ENCODE measurements around the gene FAM117B.
"Not testable (repeated sequence)": the region's sequence is repeated elsewhere in the genome, so short reads cannot be mapped to it uniquely, and the experiment has no call there.

Gene FAM117B

GRCh38 chr2:202763916-202764315, 129.1 kb downstream of the FAM117B start:
- DNase-seq, result no peak

DNA sequence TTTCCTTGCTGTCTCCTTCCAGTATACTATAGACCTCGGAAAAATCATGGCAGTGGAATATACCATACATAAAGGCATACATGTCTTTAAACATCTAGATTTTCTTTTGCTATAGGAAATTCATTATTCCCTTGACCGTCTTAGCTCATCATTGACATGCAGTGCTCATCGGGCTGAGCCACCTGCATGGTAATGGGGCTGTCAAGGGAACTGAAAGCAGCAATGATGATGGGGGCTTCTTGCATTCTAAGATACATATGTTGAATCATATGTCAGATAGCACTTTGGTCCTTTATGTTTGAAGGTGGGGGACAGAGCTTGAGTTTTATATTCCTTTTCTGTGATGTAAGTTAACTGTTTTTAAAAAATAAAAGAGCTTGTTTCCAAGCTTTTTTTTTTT, 130.2 kb downstream of the FAM117B start:
- no peak for DNase-seq

DNA sequence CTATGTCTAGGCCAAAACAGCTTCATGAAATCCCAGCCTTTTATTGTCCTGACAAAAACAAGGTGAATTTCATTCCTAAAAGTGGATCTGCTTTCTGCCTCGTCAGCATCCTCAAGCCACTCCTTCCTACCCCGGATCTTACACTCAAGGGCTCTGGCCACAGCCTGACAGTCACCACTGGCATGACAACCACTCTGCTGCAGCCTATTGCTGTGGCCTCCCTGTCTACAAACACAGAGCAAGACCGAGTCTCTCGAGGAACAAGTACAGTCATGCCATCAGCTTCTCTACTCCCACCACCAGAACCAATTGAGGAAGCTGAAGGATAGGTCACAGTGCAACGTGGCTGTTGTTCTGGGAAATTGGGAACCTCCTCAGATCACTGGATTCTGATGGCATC, 130.7 kb downstream of the FAM117B start:
- no peak for DNase-seq

GRCh38 chr2:202768273-202768672, 133.5 kb downstream of the FAM117B start:
- DNase-seq, result no peak

DNA sequence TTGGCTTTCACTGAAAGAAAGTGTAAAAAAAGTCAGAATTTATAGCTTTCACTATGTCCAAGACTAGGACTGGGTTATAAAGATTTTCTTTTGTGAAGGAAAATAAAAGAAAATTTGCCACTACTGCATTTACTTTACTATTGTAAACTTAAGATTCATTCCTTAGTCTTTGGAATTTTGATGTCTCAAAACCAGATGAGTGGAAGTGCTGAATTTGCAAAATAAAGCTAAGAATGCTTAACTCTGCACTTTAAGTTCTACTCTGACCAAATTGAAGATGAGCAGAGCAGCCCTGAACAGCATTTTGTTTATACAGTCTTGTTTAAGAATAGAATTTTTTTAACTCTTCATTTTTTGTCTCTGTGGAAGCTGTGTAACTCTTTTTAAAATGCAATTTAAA, 134.4 kb downstream of the FAM117B start:
- DNase-seq, result no peak

- no peak for DNase-seq
Measured at GRCh38 chr2:202771336-202771735, 136.6 kb downstream of the FAM117B start.

- DNase-seq, result no peak
Measured at GRCh38 chr2:202771741-202772460, 137.1 kb downstream of the FAM117B start.

GRCh38 chr2:202773301-202773973, 138.7 kb downstream of the FAM117B start:
- no peak for DNase-seq

DNA sequence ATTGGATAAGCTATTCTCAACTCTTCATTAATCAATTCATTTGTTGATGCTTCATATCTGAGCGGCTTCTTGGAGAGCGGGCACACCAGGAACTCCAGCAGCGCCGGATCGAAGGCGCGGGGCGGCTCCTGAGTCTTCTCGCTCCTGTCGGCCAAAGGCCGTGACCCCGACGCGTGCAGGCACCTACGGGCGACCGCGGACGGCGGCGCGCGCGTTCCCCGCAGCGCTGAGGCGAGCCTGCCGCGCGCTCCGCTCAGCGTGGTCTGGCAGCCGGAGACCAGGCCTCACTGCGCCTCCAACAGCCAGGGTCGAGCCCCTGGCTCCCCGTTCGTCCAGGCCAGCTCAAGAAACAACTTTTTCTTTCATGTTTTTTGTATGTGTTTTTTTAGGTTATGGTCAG, 139.3 kb downstream of the FAM117B start:
- no peak for DNase-seq

GRCh38 chr2:202778217-202778616, 143.4 kb downstream of the FAM117B start:
- DNase-seq, result no peak

DNA sequence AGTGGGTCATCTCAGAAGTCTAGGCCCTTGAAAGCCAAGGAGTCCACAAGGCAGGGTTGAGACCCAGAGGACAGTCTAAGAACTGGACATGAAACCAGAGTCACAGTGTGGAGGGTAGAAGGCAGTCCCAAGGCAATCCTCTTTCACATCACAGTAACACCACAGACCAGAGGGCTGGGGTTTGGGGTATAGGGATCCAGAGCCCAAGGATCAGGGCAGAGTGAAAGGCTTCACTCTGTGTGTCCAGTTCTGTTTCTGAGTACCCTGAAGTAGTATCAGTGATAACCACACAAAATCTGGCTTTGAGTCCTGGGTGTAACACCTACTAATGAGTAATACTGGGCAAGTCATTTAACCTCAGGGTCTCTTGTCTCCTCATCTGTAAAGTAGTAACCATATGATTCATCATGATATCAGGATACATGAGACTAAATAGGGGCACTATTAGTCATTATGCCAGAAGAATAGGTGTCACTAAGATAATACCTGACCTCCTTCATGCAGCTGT, 145.8 kb downstream of the FAM117B start:
- DNase-seq, result peak in 1 of 2 experiments; percentile 46

- DNase-seq, result no peak
Measured at GRCh38 chr2:202782940-202783558, 148.3 kb downstream of the FAM117B start.

DNA sequence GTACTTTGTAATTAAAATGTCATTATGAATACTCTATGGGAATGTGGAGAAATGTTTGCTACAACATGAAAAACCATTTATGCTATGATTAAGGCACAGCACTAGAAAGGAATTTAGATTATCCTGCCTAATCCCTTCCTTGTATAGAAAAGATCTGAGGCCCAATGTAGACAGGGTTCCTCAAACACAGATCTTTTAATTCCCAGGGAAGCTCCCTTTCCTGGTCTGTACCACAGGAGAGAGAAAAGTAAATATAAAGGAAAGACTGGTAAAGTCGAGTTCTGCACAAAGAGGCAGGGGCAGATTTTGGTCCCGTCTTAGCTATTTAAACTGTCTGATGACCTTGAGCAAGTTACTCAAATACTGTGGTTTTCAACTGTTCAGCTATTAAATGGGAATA, 152.1 kb downstream of the FAM117B start:
- no peak for DNase-seq

DNA sequence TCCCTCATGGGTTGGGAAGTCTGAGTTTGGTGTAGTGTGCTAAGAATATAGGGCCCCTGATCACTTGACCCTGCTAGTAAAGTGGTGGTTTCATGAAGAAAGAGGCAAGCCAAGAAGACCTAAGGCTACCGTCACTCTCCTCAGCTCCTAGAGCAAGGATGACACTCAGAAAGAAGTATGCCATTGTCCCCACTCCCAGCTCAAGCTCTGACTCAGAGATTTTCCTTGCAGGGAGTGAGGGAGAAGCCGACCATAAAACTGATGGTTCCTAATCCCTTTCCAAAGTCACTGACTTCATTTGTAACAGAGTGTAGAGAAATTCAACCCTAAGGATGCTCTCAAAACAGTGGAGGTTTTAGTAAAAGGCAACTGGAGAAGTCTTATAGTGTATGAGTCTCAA, 155.9 kb downstream of the FAM117B start:
- DNase-seq, result no peak

GRCh38 chr2:202797944-202798343, 163.2 kb downstream of the FAM117B start:
- no peak for DNase-seq

- not testable (repeated sequence) for DNase-seq
Measured at GRCh38 chr2:202805911-202806310, 171.1 kb downstream of the FAM117B start.

GRCh38 chr2:202807431-202808138, 172.8 kb downstream of the FAM117B start:
- not testable (repeated sequence) for DNase-seq

DNA sequence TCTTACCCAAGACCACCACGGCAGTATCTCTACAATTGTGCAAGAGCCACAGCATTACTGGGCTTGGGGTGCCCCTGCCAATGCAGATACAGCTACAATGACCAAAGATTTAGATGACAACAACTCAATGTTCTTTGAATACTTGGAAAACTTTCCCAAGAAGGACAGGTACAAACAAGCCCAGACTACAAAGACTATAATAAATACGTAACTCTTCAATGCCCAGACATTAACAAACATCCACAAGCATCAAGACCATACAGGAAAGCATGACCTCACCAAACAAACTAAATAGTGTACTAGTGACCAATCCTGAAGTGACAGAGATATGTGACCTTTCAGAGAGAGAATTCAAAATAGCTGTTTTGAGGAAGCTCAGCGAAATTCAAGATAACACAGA, 174.0 kb downstream of the FAM117B start:
- no peak for DNase-seq

DNA sequence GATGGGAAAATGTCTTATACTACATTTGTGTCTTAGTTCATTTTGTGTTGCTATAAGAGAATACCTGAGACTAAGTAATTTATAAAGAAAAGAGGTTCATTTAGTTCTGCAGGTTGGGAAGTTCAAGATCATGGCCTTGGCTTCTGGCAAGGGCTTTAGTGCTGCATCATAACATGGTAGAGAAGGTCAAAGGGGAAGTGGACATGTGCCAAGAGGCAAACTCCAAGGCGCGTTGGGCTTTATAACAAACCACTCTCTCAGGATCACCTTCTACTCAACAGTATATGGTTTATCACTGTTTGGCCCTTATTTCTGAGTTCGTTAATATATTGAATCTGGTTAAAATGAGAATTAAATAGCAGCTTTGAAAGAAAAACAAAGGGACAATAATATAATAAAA, 178.6 kb downstream of the FAM117B start:
- DNase-seq, result no peak

- DNase-seq, result no peak
Measured at GRCh38 chr2:202814226-202814625, 179.5 kb downstream of the FAM117B start.

DNA sequence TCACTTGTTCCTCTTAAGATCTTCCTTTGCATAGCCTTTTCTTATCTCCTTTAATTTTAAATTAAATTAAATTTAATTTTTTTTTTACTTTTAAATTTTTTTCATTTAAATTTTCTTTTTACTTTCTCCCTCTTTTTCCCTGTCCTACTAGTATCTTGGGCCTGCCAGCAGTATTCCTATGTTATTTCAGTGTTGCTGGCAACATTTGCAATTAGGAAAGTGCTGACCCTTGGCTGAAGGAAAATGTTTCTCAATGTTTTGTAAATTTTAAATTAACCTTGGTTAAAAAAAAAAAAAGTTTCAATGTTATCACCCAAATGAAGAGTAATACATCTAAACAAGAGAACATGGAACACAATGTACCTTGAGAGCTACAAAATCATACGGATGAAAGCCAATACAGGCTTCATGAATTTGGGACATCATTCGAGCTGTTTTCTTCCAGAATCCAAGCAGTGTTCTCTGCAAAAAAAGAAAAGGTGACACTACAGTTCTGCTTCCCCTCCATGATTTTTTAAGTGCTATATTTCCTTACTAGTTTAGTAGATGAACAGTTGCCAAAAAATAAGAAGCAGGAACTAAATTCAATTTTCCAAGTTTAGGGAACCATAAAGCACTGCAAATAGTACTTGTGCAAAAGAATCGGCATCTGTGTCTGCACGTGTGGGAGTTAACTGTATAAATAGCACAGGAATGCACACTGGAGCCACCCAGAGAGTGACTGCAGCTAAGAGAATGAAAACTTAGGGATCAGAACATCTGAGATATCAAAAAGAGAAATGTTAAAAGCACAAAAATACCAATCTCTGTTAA, 181.0 kb downstream of the FAM117B start:
- DNase-seq, result no peak

GRCh38 chr2:202817771-202818170, 183.0 kb downstream of the FAM117B start:
- DNase-seq, result no peak

Data from SW 1271 (cell line).